Right lobe of liver (tissue), 4 donors: Measurements from ENCODE around the gene COLGALT1.

Source experiments
- CTCF ChIP-seq, 4 donors: fragments of 200-600 bp in 3 of 4; fragments of 450-650 bp in 1 of 4; IDR thresholded peaks; one replicate each; pipeline versions ENCODE4 v1.5.1 to v1.8.0; 2016 to 2022; ENCODE audit warnings: antibody characterized with exemption in 4 of 4, mild to moderate bottlenecking in 2 of 4
- POLR2A ChIP-seq: fragments of 450-650 bp; IDR thresholded peaks from one replicate; pipeline ENCODE4 v1.6.1; 2017; ENCODE audit warnings: antibody characterized with exemption, mild to moderate bottlenecking
- donor health status: DM: no; HTN: no; CAD: no.
- donor health status: DM: no; HTN: no; CAD: no.
- donor health status: DM: no; HTN: yes; CAD: no.

GRCh38 chr19:17554968-17555479, 425 bp upstream of the COLGALT1 start:
- TF ChIP-seq CTCF (IDR thresholded peaks at IDR 0.05): no peak
- TF ChIP-seq POLR2A: no peak
